ENCODE measurements around the gene XCL2. TPM values are rescaled to one million over a fixed set of nuclear protein-coding genes. Genes with fewer than 3 reads are reported as not detected.
"Not testable (repeated sequence)": the region's sequence is repeated elsewhere in the genome, so short reads cannot be mapped to it uniquely, and the experiment has no call there.

The XCL2 gene
- total RNA-seq, 4 donors from 2014 or later: 1.7 to 4.5 TPM; not detected in 2

GRCh38 chr1:168581817-168582572 lies 38.2 kb upstream of the XCL2 start:
- in situ Hi-C loops (cut with MboI; ENCODE audit: low pct_ligation_motif_present in 1 of 4, low pct_unique_long_range_greater_than_20kb in 1 of 4, low sequenced_read_pairs in 3 of 4) (loop anchor here in 1 of 4 donors (25.0 kb wide), 1 partner anchor 245 kb away; no protein-coding TSS in a partner anchor), intact Hi-C loops (cut with DNase I; ENCODE audit: low total_unique reads) (no loop called here)
- 83% methylated on average over 4 of the region's 4 CpGs for WGBS, 2 donors (ENCODE audit: low coverage in 1 of 2)
- Histone ChIP-seq H3K27me3 (no peaks in the 10 kb centered on the region), H3K4me3 (no peak overlapping the region), H3K27ac (no peak overlapping the region), H3K9me3 (no peaks in the 10 kb centered on the region), H3K4me1 (no peaks in the 10 kb centered on the region), H3K36me3 (no peaks in the 10 kb centered on the region)
- no peak for TF ChIP-seq POLR2AphosphoS5 (IDR thresholded peaks at IDR 0.05)
- TF ChIP-seq POLR2A (IDR thresholded peaks at IDR 0.05): no peak
- no peak for TF ChIP-seq CTCF (IDR thresholded peaks at IDR 0.05)
- TF ChIP-seq EP300 (IDR thresholded peaks at IDR 0.05; ENCODE audit: low read depth): no peak
- DNase-seq: no peak

- H3K4me1 ChIP-seq; H3K9me3 ChIP-seq; intact Hi-C loops (cut with DNase I; ENCODE audit: low total_unique reads); H3K27me3 ChIP-seq; DNase-seq; H3K27ac ChIP-seq; H3K4me3 ChIP-seq; H3K36me3 ChIP-seq: not testable (repeated sequence)
- in situ Hi-C loops (cut with MboI; ENCODE audit: low pct_ligation_motif_present in 1 of 4, low pct_unique_long_range_greater_than_20kb in 1 of 4, low sequenced_read_pairs in 3 of 4): loop anchor here in 1 of 4 donors (25.0 kb wide), 1 partner anchor 244 kb away; no protein-coding TSS in a partner anchor
- WGBS, 2 donors (ENCODE audit: low coverage in 1 of 2): 83 to 93% methylated on average over 5 to 7 of the region's 7 CpGs
Measured at GRCh38 chr1:168580991-168581390, 37.2 kb upstream of the XCL2 start.

- in situ Hi-C loops (cut with MboI; ENCODE audit: low pct_ligation_motif_present in 1 of 4, low pct_unique_long_range_greater_than_20kb in 1 of 4, low sequenced_read_pairs in 3 of 4): loop anchor here in 1 of 4 donors (25.0 kb wide), 1 partner anchor 243 kb away; no protein-coding TSS in a partner anchor
- intact Hi-C loops (cut with DNase I; ENCODE audit: low total_unique reads); H3K4me1 ChIP-seq; H3K27ac ChIP-seq; H3K4me3 ChIP-seq; DNase-seq; H3K9me3 ChIP-seq; H3K36me3 ChIP-seq; H3K27me3 ChIP-seq: not testable (repeated sequence)
- WGBS, 2 donors (ENCODE audit: low coverage in 1 of 2): 93 to 95% methylated on average over 2 of the region's 2 CpGs
Measured at GRCh38 chr1:168580290-168580689, 36.5 kb upstream of the XCL2 start.

GRCh38 chr1:168578531-168579185 lies 34.9 kb upstream of the XCL2 start:
- DNase-seq: not testable (repeated sequence)
- intact Hi-C loops (cut with DNase I; ENCODE audit: low total_unique reads): loop anchor here (10.0 kb wide), 1 partner anchor 234 kb away; no protein-coding TSS in a partner anchor

GRCh38 chr1:168576245-168576688 lies 32.5 kb upstream of the XCL2 start, which contains the start of gene XCL1:
TSS of gene XCL1 (plus strand) at chr1:168576605. CDS start at chr1:168576638, 33 bp downstream.
- not testable (repeated sequence) for H3K9me3 ChIP-seq, DNase-seq, H3K4me1 ChIP-seq, H3K27me3 ChIP-seq, H3K4me3 ChIP-seq, H3K27ac ChIP-seq, H3K36me3 ChIP-seq
- in situ Hi-C loops (cut with MboI; ENCODE audit: low pct_ligation_motif_present in 1 of 4, low pct_unique_long_range_greater_than_20kb in 1 of 4, low sequenced_read_pairs in 3 of 4) (loop anchor here in 3 of 4 donors (10.0 to 25.0 kb wide), 4 partner anchors 131 to 239 kb away; no protein-coding TSS in a partner anchor), intact Hi-C loops (cut with DNase I; ENCODE audit: low total_unique reads) (loop anchor here (10.0 kb wide), 1 partner anchor 231 kb away; no protein-coding TSS in a partner anchor)
- 72 to 100% methylated on average over 1 to 5 of the region's 6 CpGs for WGBS, 2 donors (ENCODE audit: low coverage in 1 of 2)

More at GRCh38 chr1:168578531-168579185, 34.9 kb upstream of the XCL2 start:
- not testable (repeated sequence) for H3K27ac ChIP-seq, H3K9me3 ChIP-seq, H3K4me3 ChIP-seq, H3K27me3 ChIP-seq, H3K36me3 ChIP-seq, H3K4me1 ChIP-seq
- 72 to 82% methylated on average over 2 of the region's 2 CpGs for WGBS, 2 donors (ENCODE audit: low coverage in 1 of 2)
- in situ Hi-C loops (cut with MboI; ENCODE audit: low pct_ligation_motif_present in 1 of 4, low pct_unique_long_range_greater_than_20kb in 1 of 4, low sequenced_read_pairs in 3 of 4): loop anchor here in 3 of 4 donors (10.0 to 25.0 kb wide), 4 partner anchors 134 to 241 kb away; no protein-coding TSS in a partner anchor

GRCh38 chr1:168574234-168574633 lies 30.4 kb upstream of the XCL2 start:
- H3K36me3 ChIP-seq, H3K4me3 ChIP-seq, H3K9me3 ChIP-seq, H3K4me1 ChIP-seq, H3K27me3 ChIP-seq, DNase-seq, H3K27ac ChIP-seq: not testable (repeated sequence)
- TF ChIP-seq CTCF (IDR thresholded peaks at IDR 0.05): peak; percentile 30 to 65 (median 48)
- WGBS, 2 donors (ENCODE audit: low coverage in 1 of 2): 2 to 3% methylated on average over 4 of the region's 4 CpGs
- in situ Hi-C loops (cut with MboI; ENCODE audit: low pct_ligation_motif_present in 1 of 4, low pct_unique_long_range_greater_than_20kb in 1 of 4, low sequenced_read_pairs in 3 of 4): loop anchor here (5.0 to 25.0 kb wide), 6 partner anchors 122 to 237 kb away; no protein-coding TSS in a partner anchor
- intact Hi-C loops (cut with DNase I; ENCODE audit: low total_unique reads): loop anchor here (10.0 kb wide), 1 partner anchor 229 kb away; no protein-coding TSS in a partner anchor
